Activated T-helper 17 cell treated with anti-CD3 and anti-CD28 coated beads, Interleukin-2, amount 50 U/mL, for 72 hours (primary cell): ENCODE measurements around the gene GPX4. TPM values are rescaled to one million over a fixed set of nuclear protein-coding genes. Genes with fewer than 3 reads are reported as not detected.

Source experiments
- ATAC-seq: fragments of 150-1000 bp; cut with Tn5 transposase; replicated peaks from 2 replicates; pipeline ENCODE4 v1.10.0; 2021; ENCODE audit warnings: mild to moderate bottlenecking, moderate library complexity
- H3K27ac Mint-ChIP-seq: one replicate; pipeline ENCODE4 v1.8.0; 2022; ENCODE audit warnings: mixed read lengths
- H3K27me3 Mint-ChIP-seq: one replicate; pipeline ENCODE4 v1.8.0; 2022; ENCODE audit warnings: mixed read lengths
- H3K36me3 Mint-ChIP-seq: one replicate; pipeline ENCODE4 v1.8.0; 2022; ENCODE audit warnings: low read depth, mild to moderate bottlenecking, mixed read lengths
- H3K4me1 Mint-ChIP-seq: one replicate; pipeline ENCODE4 v1.8.0; 2022; ENCODE audit warnings: mixed read lengths
- H3K4me3 Mint-ChIP-seq: one replicate; pipeline ENCODE4 v1.8.0; 2022; ENCODE audit warnings: mild to moderate bottlenecking, mixed read lengths
- H3K9me3 Mint-ChIP-seq: one replicate; pipeline ENCODE4 v1.8.0; 2022; ENCODE audit warnings: mixed read lengths
- total RNA-seq, 2 donors: library from RNA; stranded (reverse); gene quantifications; one replicate each; pipeline ENCODE4 v1.2.3, GENCODE V29; 2022

GPX4 gene
- 100 to 1,000 TPM; 110 to 170 TPM for total RNA-seq

DNA sequence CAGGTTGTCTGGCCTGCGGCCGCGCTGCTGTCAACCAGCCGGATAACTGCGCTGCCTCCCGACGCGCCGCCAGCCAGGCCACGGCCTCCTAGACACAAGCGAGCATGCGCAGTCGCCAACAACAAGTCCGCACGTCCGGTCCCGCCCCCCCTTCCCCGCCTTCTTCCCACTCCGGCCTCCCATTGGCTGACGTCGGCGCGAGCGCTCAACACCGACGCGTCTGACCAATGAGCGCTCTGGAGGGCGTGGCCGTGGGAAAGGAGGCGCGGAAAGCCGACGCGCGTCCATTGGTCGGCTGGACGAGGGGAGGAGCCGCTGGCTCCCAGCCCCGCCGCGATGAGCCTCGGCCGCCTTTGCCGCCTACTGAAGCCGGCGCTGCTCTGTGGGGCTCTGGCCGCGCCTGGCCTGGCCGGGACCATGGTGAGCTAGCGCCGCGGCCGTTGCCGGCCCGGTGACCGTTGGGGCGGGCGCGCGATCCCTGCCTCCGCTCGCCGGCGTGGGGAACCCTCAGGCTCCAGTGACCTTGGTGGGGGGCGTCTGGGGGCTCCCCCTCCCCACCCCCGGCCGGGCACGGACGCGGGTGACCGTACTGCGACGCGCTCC is at the start of gene GPX4:
GPX4 (plus strand) TSS at position 287 of the 603 bp plus-strand sequence; CDS start at position 337, 50 bp downstream.
- H3K4me3 Mint-ChIP-seq, result peak within 1 kb of the TSS; percentile 78
- H3K9me3 Mint-ChIP-seq, result no peaks in the 10 kb centered on the region
- no peaks in the 10 kb centered on the region for H3K27me3 Mint-ChIP-seq
- peaks cover 18% of the 10 kb centered on the region for H3K4me1 Mint-ChIP-seq
- H3K27ac Mint-ChIP-seq, result peak within 1 kb of the TSS; percentile 94
- H3K36me3 Mint-ChIP-seq, result peaks cover 36% of the 10 kb centered on the region
- peak; percentile 64 for ATAC-seq

GRCh38 chr19:1054102-1055027 is 49.4 kb upstream of the GPX4 start:
- Mint-ChIP-seq H3K27me3 (no peaks in the 10 kb centered on the region), H3K9me3 (no peaks in the 10 kb centered on the region), H3K27ac (no peak overlapping the region), H3K4me3 (no peak overlapping the region), H3K36me3 (peaks cover 14% of the 10 kb centered on the region), H3K4me1 (peaks cover 19% of the 10 kb centered on the region)
- ATAC-seq, result no peak

DNA sequence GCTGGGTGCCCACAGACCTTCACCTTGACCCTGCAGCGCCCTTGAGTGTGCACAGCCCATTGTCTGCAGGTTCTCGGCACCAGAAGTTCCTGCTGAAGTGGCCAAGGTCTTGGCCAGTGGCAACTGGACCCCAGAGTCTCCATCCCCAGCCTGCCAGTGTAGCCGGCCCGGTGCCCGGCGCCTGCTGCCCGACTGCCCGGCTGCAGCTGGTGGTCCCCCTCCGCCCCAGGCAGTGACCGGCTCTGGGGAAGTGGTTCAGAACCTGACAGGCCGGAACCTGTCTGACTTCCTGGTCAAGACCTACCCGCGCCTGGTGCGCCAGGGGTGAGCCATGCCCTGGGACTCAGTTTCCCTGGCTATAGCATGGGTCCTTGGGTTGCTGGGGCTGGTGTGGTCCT is 48.8 kb upstream of the GPX4 start:
- Mint-ChIP-seq H3K27me3 (no peaks in the 10 kb centered on the region), H3K27ac (no peak overlapping the region), H3K4me1 (peaks cover 19% of the 10 kb centered on the region), H3K36me3 (peaks cover 14% of the 10 kb centered on the region), H3K4me3 (no peak overlapping the region), H3K9me3 (no peaks in the 10 kb centered on the region)
- ATAC-seq, result no peak

- H3K27ac Mint-ChIP-seq, result peak overlapping the region; percentile 85
- no peak for ATAC-seq
- no peak overlapping the region for H3K4me3 Mint-ChIP-seq
- peaks cover 14% of the 10 kb centered on the region for H3K36me3 Mint-ChIP-seq
- peaks cover 19% of the 10 kb centered on the region for H3K4me1 Mint-ChIP-seq
- H3K27me3 Mint-ChIP-seq, result no peaks in the 10 kb centered on the region
- H3K9me3 Mint-ChIP-seq, result no peaks in the 10 kb centered on the region
Measured at GRCh38 chr19:1055886-1056620, 47.7 kb upstream of the GPX4 start.

DNA sequence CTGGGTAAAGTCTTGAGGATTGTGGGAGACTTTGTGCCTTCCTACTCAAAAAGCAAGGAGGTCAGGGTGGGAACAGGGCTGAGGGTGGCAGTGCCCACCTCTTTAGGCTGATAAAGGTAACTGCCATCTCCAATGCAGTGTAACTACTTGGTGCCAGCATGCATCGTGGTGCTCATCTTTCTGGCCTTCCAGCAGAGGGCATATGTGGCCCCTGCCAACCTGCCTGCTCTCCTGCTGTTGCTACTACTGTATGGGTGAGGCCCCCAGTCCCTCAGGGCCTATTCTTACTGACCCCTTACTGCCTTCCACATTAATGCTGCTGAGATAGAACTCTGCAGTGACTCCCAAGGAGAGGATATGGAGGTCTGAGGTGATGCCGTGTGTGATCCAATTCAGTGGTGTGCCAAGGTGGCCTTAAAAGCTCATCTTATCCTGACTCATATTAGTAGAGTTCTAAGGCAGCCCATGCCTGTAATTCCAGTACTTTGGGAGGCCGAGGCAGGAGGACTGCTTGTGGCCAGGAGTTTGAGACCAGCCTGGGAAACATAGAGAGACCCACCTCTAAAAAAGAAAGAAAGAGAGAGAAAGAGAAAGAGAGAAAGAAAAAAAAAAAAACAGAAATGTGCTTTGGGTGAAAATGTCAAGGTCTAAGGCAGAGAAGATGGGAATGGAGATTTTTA is 46.5 kb upstream of the GPX4 start:
- peak; percentile 87 for ATAC-seq

DNA sequence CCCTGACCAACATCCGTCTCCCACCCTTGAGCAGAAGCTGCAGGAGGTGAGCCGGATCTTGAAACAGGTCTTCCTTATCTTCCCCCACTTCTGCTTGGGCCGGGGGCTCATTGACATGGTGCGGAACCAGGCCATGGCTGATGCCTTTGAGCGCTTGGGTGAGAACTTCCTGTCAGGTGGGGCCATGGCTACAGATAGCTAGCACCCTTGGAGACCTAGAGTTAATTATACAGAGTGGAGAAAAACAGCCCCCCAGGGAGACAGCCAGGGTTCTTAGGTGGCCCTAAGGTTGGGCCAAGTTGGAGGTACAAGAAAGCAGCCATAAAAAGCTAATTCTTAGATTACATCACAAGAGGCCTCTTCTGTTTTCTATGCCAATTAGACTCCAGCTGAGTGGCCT is 45.7 kb upstream of the GPX4 start:
- H3K27me3 Mint-ChIP-seq, result no peaks in the 10 kb centered on the region
- H3K4me3 Mint-ChIP-seq, result peak overlapping the region; percentile 46
- H3K4me1 Mint-ChIP-seq, result peaks cover 15% of the 10 kb centered on the region
- no peak for ATAC-seq
- peak overlapping the region; percentile 85 for H3K27ac Mint-ChIP-seq
- H3K9me3 Mint-ChIP-seq, result no peaks in the 10 kb centered on the region
- peaks cover 14% of the 10 kb centered on the region for H3K36me3 Mint-ChIP-seq

More for the DNA sequence above, 46.5 kb upstream of the GPX4 start:
- Mint-ChIP-seq H3K4me3 (peak overlapping the region; percentile 46), H3K9me3 (no peaks in the 10 kb centered on the region), H3K27ac (peak overlapping the region; percentile 85), H3K27me3 (no peaks in the 10 kb centered on the region), H3K4me1 (peaks cover 15% of the 10 kb centered on the region), H3K36me3 (peaks cover 14% of the 10 kb centered on the region)

- no peak overlapping the region for H3K27ac Mint-ChIP-seq
- peaks cover 14% of the 10 kb centered on the region for H3K36me3 Mint-ChIP-seq
- H3K4me1 Mint-ChIP-seq, result peaks cover 15% of the 10 kb centered on the region
- no peak for ATAC-seq
- H3K4me3 Mint-ChIP-seq, result no peak overlapping the region
- H3K9me3 Mint-ChIP-seq, result no peaks in the 10 kb centered on the region
- no peaks in the 10 kb centered on the region for H3K27me3 Mint-ChIP-seq
Measured at GRCh38 chr19:1060689-1061088, 43.1 kb upstream of the GPX4 start.

DNA sequence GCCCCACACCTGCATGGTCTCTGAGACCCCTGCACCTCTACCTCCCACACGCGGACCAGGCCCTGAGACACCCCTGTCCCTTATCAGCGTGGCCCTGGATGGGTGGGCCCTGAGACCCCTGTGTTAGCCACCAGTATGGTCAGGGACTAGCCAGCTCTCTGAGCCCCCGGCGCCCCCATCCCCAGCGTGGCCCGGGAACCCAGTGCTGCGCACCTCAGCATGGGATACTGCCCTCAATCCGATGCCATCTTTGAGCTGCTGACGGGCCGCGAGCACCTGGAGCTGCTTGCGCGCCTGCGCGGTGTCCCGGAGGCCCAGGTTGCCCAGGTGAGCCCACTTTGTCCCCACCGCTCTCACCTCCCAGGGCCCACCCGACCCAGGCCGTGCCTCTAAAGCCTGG is 41.8 kb upstream of the GPX4 start:
- Mint-ChIP-seq H3K36me3 (peaks cover 6% of the 10 kb centered on the region), H3K27me3 (no peaks in the 10 kb centered on the region), H3K4me1 (peaks cover 10% of the 10 kb centered on the region), H3K9me3 (no peaks in the 10 kb centered on the region), H3K27ac (no peak overlapping the region), H3K4me3 (no peak overlapping the region)
- no peak for ATAC-seq

GRCh38 chr19:1062387-1063029 is 41.3 kb upstream of the GPX4 start:
- no peak overlapping the region for H3K4me3 Mint-ChIP-seq
- no peaks in the 10 kb centered on the region for H3K27me3 Mint-ChIP-seq
- peak; percentile 25 for ATAC-seq
- peaks cover 6% of the 10 kb centered on the region for H3K4me1 Mint-ChIP-seq
- peaks cover 2% of the 10 kb centered on the region for H3K36me3 Mint-ChIP-seq
- no peaks in the 10 kb centered on the region for H3K9me3 Mint-ChIP-seq
- no peak overlapping the region for H3K27ac Mint-ChIP-seq

DNA sequence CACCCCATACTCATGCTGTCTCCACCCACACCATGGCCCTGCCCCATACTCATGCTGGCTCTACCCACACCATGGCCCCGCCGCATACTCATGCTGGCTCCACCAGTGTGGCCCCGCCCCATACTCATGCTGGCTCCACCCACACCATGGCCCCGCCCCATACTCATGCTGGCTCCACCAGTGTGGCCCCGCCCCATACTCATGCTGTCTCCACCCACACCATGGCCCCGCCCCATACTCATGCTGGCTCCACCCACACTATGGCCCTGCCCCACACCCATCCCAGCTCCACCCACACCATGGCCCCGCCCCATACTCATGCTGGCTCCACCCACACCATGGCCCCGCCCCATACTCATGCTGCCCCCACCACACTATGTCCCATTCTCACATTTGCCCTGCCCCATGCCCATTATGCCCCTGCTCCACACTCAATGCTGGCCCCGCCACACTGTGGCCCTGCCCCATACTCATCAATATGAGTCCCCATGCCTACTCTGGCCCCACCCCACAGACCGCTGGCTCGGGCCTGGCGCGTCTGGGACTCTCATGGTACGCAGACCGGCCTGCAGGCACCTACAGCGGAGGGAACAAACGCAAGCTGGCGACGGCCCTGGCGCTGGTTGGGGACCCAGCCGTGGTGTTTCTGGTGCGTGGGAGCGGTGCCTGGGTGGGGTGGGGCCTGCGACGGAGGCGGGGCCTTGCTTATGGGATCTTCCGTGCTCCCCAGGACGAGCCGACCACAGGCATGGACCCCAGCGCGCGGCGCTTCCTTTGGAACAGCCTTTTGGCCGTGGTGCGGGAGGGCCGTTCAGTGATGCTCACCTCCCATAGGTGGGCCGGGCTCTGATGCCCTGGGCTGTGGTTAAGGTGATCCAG is 40.5 kb upstream of the GPX4 start:
- H3K27ac Mint-ChIP-seq, result no peak overlapping the region
- no peak overlapping the region for H3K4me3 Mint-ChIP-seq
- H3K27me3 Mint-ChIP-seq, result no peaks in the 10 kb centered on the region
- ATAC-seq, result peak; percentile 21
- no peaks in the 10 kb centered on the region for H3K4me1 Mint-ChIP-seq
- no peaks in the 10 kb centered on the region for H3K9me3 Mint-ChIP-seq
- H3K36me3 Mint-ChIP-seq, result peaks cover 6% of the 10 kb centered on the region

- no peak overlapping the region for H3K4me3 Mint-ChIP-seq
- H3K9me3 Mint-ChIP-seq, result no peaks in the 10 kb centered on the region
- no peaks in the 10 kb centered on the region for H3K4me1 Mint-ChIP-seq
- H3K27me3 Mint-ChIP-seq, result no peaks in the 10 kb centered on the region
- peaks cover 15% of the 10 kb centered on the region for H3K36me3 Mint-ChIP-seq
- no peak for ATAC-seq
- no peak overlapping the region for H3K27ac Mint-ChIP-seq
Measured at GRCh38 chr19:1063909-1064660, 39.7 kb upstream of the GPX4 start.

GRCh38 chr19:1064661-1065605 is 38.9 kb upstream of the GPX4 start:
- Mint-ChIP-seq H3K4me3 (peak overlapping the region; percentile 95), H3K36me3 (peaks cover 23% of the 10 kb centered on the region), H3K27ac (no peak overlapping the region), H3K4me1 (no peaks in the 10 kb centered on the region), H3K27me3 (no peaks in the 10 kb centered on the region), H3K9me3 (no peaks in the 10 kb centered on the region)
- peak; percentile 47 for ATAC-seq
